Activated naive CD4-positive, alpha-beta T cell treated with anti-CD3 and anti-CD28 coated beads for 36 hours (primary cell): Measurements from ENCODE around the gene PARD3B. TPM values are rescaled to one million over a fixed set of nuclear protein-coding genes. Genes with fewer than 3 reads are reported as not detected.

Source experiments
- CTCF ChIA-PET: fragments of 350-600 bp; sonication (Branson Sonifier 250); formaldehyde crosslinking; loops from one replicate; lab custom pipeline; 2021; ENCODE audit warnings: antibody characterized with exemption; lab: Charles Lee
- DNase-seq: peaks from one replicate; pipeline ENCODE4 v3.0.0-alpha.2; 2020
- H3K27ac Mint-ChIP-seq: one replicate; pipeline ENCODE4 v1.8.0; 2021; ENCODE audit warnings: mild to moderate bottlenecking, mixed read lengths
- H3K27me3 Mint-ChIP-seq: one replicate; pipeline ENCODE4 v1.8.0; 2021; ENCODE audit warnings: low read depth, mixed read lengths
- H3K36me3 Mint-ChIP-seq: one replicate; pipeline ENCODE4 v1.8.0; 2021; ENCODE audit warnings: low read depth, mixed read lengths
- H3K4me1 Mint-ChIP-seq: one replicate; pipeline ENCODE4 v1.8.0; 2021; ENCODE audit warnings: low read depth, mixed read lengths
- H3K4me3 Mint-ChIP-seq: one replicate; pipeline ENCODE4 v1.8.0; 2021; ENCODE audit warnings: mild to moderate bottlenecking, moderate library complexity, mixed read lengths
- H3K9me3 Mint-ChIP-seq: one replicate; pipeline ENCODE4 v1.8.0; 2021; ENCODE audit warnings: mixed read lengths
- intact Hi-C: fragments of 100-400 bp; cut with micrococcal nuclease; formaldehyde crosslinking; loops from one replicate; pipeline ENCODE4 v1.15.1; 2023
- total RNA-seq, 2 experiments: library from RNA; stranded (reverse); gene quantifications; one replicate each; pipeline ENCODE4 v1.2.3, GENCODE V29; 2021

The PARD3B gene
- total RNA-seq, 2 experiments from 2014 or later = 0.15 to 0.43 TPM

DNA sequence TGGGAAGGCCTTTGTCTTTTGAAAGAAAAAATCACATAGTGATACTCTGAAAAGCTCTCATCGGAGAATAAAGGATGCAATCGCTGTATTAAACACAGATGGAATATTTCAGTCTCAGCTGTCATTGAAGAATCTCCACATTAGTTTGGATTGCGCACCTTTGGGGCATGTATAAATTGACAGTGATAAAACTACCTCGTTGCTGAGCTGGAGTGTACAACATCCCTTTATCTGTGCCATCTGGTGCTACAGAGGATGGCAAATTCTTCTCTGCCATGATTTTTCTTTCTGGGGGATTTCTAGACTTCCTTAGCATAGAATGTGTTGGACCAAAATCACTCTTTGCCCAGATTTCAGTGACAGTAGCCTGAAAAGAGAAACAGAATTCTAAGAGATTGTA lies 185.3 kb downstream of the PARD3B start:
- Mint-ChIP-seq H3K4me3 (no peak overlapping the region), H3K27me3 (no peaks in the 10 kb centered on the region), H3K4me1 (no peaks in the 10 kb centered on the region), H3K9me3 (no peaks in the 10 kb centered on the region), H3K27ac (no peak overlapping the region), H3K36me3 (no peaks in the 10 kb centered on the region)
- DNase-seq = no peak
- intact Hi-C loops = no loop called here
- CTCF ChIA-PET = interaction anchor here (0.6 to 0.7 kb wide), 2 partner anchors 294 to 784 kb away, joined by 3 read pairs; no protein-coding TSS in a partner anchor

DNA sequence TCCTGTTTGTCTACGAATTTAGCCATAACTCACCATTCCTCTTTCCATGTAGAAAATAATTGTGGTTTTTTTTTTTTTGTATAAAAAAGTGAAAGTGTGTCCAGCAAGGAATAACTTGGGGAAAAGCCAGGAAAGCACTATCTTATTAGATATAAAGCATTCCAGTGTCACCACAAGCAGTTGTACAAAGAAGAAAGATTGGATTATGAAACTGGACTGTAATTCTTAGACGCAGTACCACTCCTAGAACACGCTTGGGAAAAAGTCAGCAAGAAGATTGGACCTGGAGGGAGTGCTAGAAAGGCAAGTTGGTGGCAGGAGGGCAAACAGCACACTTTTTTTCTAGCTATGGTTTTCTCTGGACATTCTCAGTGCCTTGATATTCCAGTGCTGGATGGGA lies 186.7 kb downstream of the PARD3B start:
- no peak overlapping the region for H3K4me3 Mint-ChIP-seq
- H3K9me3 Mint-ChIP-seq = no peaks in the 10 kb centered on the region
- CTCF ChIA-PET = interaction anchor here (0.6 kb wide), 2 partner anchors 166 to 188 kb away, joined by 4 to 5 read pairs; no protein-coding TSS in a partner anchor
- no peaks in the 10 kb centered on the region for H3K27me3 Mint-ChIP-seq
- H3K36me3 Mint-ChIP-seq = no peaks in the 10 kb centered on the region
- H3K4me1 Mint-ChIP-seq = no peaks in the 10 kb centered on the region
- H3K27ac Mint-ChIP-seq = no peak overlapping the region
- intact Hi-C loops = no loop called here
- no peak for DNase-seq

DNA sequence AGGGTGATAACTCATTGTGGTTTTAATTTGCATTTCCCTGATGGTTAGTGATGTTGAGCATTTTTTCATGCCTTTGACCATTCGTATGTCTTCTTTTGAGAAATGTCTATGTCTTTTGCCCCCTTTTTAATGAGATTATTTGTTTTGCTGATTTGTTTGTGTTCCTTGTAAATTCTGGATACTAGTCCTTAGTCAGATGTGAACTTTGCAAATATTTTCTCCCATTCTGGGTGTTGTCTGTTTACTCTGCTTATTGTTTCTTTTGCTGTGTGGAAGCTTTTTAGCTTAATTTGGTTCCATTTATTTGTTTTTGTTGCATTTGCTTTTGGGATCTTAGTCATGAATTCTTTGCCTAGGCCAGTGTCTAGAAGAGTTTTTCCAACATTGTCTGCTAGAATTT lies 192.0 kb downstream of the PARD3B start:
- no peak for DNase-seq
- peaks cover 5% of the 10 kb centered on the region for H3K9me3 Mint-ChIP-seq
- CTCF ChIA-PET = no interaction called here
- intact Hi-C loops = no loop called here
- no peak overlapping the region for H3K27ac Mint-ChIP-seq
- H3K27me3 Mint-ChIP-seq = peaks cover 3% of the 10 kb centered on the region
- H3K4me3 Mint-ChIP-seq = no peak overlapping the region
- no peaks in the 10 kb centered on the region for H3K4me1 Mint-ChIP-seq
- H3K36me3 Mint-ChIP-seq = no peaks in the 10 kb centered on the region

DNA sequence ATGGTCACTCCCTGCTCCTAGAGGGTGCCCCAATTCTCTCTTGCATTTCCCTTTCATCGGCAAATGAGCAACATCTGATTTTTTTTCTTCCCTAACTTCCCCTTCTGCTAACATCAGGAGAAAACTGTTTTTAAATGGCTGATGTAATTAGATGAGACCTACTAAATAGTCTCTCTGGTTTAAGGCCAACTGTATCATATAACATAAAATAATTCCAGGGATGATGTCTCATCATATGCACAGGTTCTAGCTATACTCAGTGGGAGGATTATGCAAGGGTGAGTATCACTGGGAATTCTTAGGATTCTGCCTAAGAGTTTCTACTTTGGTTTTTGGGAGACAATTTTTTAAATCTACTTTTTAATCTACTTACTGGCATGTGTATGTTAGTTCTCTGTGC lies 193.4 kb downstream of the PARD3B start:
- Mint-ChIP-seq H3K27me3 (peaks cover 3% of the 10 kb centered on the region), H3K27ac (no peak overlapping the region), H3K9me3 (peaks cover 5% of the 10 kb centered on the region), H3K4me3 (no peak overlapping the region), H3K4me1 (peaks cover 3% of the 10 kb centered on the region), H3K36me3 (no peaks in the 10 kb centered on the region)
- intact Hi-C loops = no loop called here
- DNase-seq = no peak
- CTCF ChIA-PET = no interaction called here

DNA sequence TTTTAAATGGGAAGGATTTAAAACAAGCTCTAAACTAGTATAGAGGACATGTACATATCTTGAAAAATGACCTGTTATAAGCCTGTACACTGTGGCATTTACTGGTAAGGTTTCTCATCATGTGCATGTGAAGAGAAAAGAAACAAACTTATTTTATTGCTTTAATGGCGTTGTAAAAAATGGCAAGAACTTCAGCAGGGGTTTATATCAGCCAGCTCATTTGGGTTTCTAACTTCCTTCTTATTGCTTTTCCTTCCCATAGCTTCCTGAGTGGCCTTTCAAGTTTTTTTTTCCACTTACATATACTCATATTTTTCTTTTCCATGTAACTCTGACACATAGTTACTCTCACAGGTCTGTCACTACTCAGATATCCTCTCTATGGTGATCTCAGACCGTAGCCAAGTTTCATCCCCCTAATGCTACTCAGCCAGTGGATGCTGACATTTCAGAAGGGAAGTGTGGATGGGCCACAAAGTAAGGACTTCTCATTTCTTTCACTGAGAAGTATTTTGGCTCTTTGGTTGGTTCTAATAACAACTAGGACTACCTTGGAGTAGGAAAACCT lies 198.2 kb downstream of the PARD3B start:
- intact Hi-C loops = no loop called here
- no peak overlapping the region for H3K27ac Mint-ChIP-seq
- CTCF ChIA-PET = no interaction called here

DNA sequence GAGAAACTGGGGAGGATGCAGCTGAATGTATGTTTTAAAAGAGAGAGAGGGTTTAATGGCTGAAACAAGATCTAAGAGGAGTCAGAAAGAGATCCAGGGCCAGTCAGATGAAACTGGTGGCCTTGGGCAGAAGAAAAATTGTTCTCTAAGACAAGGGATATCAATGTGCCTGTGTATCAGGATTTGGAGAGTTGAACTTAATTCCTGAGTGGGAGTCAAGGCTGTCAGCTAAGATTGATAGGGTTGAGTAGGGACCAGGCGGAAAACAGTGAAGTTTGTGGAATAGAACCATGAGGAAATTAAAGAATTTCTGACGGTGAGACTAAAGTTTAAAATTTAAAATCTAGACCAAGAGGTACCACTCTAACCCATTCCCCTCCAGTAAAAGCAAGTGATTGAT lies 199.2 kb downstream of the PARD3B start:
- Mint-ChIP-seq H3K27me3 (no peaks in the 10 kb centered on the region), H3K27ac (no peak overlapping the region), H3K36me3 (peaks cover 2% of the 10 kb centered on the region), H3K4me3 (no peak overlapping the region), H3K4me1 (peaks cover 5% of the 10 kb centered on the region), H3K9me3 (peaks cover 10% of the 10 kb centered on the region)
- intact Hi-C loops = no loop called here
- CTCF ChIA-PET = no interaction called here
- no peak for DNase-seq

More for the DNA sequence above, 198.2 kb downstream of the PARD3B start:
- peaks cover 2% of the 10 kb centered on the region for H3K36me3 Mint-ChIP-seq
- no peak overlapping the region for H3K4me3 Mint-ChIP-seq
- DNase-seq = no peak
- H3K9me3 Mint-ChIP-seq = peaks cover 10% of the 10 kb centered on the region
- peaks cover 5% of the 10 kb centered on the region for H3K4me1 Mint-ChIP-seq
- peaks cover 3% of the 10 kb centered on the region for H3K27me3 Mint-ChIP-seq

DNA sequence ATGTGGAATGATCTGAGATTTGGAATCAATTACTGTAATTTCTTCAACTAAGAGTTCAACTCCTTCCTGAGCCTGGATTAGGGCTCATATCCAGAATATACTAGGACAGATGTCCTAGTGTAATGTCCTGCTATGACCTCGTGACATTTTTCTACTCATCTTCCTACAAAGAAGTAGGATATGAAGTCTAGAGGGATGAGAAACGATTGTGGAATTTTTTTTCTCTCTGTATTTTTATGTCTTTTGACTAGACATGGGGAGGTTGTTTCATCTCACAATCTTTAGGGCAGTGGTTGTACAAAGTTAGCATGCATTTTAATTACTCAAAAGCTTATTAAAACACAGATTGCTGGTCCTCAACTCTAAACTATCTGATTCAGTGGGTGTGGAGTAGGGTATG lies 203.0 kb downstream of the PARD3B start:
- no peak for DNase-seq
- peaks cover 9% of the 10 kb centered on the region for H3K4me1 Mint-ChIP-seq
- H3K4me3 Mint-ChIP-seq = no peak overlapping the region
- CTCF ChIA-PET = interaction anchor here (0.6 kb wide), 1 partner anchor 492 kb away, joined by 3 read pairs; no protein-coding TSS in a partner anchor
- intact Hi-C loops = no loop called here
- peaks cover 2% of the 10 kb centered on the region for H3K36me3 Mint-ChIP-seq
- H3K9me3 Mint-ChIP-seq = peaks cover 4% of the 10 kb centered on the region
- no peak overlapping the region for H3K27ac Mint-ChIP-seq
- no peaks in the 10 kb centered on the region for H3K27me3 Mint-ChIP-seq

DNA sequence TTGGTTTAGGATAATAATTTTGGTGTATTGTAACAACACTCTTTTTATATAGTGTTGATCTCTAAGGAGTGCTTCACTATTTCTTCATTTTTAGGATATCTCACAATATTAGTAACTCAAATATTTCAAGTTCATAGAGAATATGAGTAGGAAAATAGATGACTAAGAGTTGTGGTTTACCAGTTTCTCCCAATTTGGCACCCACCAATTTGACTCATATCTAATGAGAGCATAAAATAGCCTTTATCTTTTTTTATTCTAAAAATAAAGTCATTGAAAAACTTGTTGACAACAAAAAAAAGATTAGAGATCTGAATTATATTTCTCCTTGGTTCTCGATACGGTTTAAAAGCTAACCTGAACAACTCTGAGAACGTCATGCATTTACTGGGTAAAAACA lies 204.0 kb downstream of the PARD3B start:
- intact Hi-C loops = no loop called here
- Mint-ChIP-seq H3K36me3 (peaks cover 2% of the 10 kb centered on the region), H3K4me3 (no peak overlapping the region), H3K27ac (no peak overlapping the region), H3K9me3 (peaks cover 4% of the 10 kb centered on the region), H3K27me3 (no peaks in the 10 kb centered on the region), H3K4me1 (peaks cover 3% of the 10 kb centered on the region)
- CTCF ChIA-PET = no interaction called here
- DNase-seq = no peak

DNA sequence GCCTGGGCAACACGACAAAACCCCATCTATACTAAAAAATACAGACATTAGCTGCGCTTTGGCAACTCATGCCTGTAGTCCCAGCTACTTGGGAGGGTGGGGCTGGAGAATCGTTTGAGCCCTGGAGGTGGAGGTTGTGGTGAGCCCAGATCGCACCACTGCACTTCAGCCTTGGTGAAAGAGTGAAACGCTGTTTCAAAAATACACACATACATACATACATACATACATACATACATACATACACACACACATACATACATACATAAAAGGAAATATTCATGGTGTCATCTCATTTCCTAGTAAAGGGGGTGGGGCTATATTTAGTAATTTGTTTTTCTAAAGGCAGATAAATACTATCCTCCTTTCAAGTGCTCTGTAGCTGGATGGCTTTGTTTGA lies 205.1 kb downstream of the PARD3B start:
- CTCF ChIA-PET = interaction anchor here (1.0 kb wide), 1 partner anchor 473 kb away, joined by 3 read pairs; no protein-coding TSS in a partner anchor
- peaks cover 4% of the 10 kb centered on the region for H3K9me3 Mint-ChIP-seq

DNA sequence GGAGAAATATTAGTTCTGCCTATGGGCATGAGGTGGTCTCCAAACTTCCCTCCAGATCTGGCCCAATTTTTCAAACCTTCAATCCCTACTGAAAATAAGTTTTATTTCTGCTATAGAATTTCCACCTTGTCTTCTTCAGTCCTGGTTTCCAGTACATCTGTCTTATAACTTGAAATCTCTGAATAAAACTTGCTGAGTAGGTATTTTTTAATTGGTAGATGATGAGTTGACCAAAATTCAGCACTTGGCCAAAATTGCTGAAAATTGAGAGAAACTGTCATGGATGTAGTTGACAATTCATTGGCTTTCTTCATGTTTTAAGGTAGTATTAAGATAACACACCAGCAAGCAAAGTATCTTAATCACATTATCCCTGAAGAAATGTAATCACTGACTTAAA lies 206.2 kb downstream of the PARD3B start:
- Mint-ChIP-seq H3K36me3 (peaks cover 2% of the 10 kb centered on the region), H3K27me3 (no peaks in the 10 kb centered on the region), H3K9me3 (peaks cover 4% of the 10 kb centered on the region), H3K4me3 (no peak overlapping the region), H3K4me1 (peaks cover 3% of the 10 kb centered on the region), H3K27ac (no peak overlapping the region)
- intact Hi-C loops = no loop called here
- no peak for DNase-seq
- CTCF ChIA-PET = no interaction called here

More for the DNA sequence above, 205.1 kb downstream of the PARD3B start:
- no peak for DNase-seq
- peaks cover 2% of the 10 kb centered on the region for H3K36me3 Mint-ChIP-seq
- H3K27me3 Mint-ChIP-seq = no peaks in the 10 kb centered on the region
- H3K4me1 Mint-ChIP-seq = peaks cover 3% of the 10 kb centered on the region
- no peak overlapping the region for H3K27ac Mint-ChIP-seq
- H3K4me3 Mint-ChIP-seq = no peak overlapping the region
- intact Hi-C loops = no loop called here

DNA sequence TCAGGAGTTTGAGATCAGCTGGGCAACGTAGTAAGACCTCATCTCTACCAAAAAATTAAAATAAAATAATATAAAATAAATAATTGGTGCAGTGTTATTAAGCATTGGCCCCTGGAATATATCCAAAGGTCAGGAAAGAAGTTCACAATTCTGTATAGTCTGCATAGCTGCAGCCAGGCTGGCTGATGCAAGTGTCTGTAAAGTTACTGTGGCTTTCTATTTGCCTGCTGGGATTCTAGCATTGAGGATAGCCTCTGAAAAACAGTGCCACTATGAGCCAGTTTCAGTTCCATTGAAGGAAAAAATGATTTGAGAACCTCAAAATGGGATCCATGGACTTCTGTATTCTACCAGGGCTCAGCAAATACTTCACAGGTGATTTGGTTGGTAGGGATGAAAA lies 208.6 kb downstream of the PARD3B start:
- no peaks in the 10 kb centered on the region for H3K9me3 Mint-ChIP-seq
- H3K36me3 Mint-ChIP-seq = no peaks in the 10 kb centered on the region
- peaks cover 3% of the 10 kb centered on the region for H3K4me1 Mint-ChIP-seq
- DNase-seq = no peak
- no peak overlapping the region for H3K4me3 Mint-ChIP-seq
- intact Hi-C loops = no loop called here
- CTCF ChIA-PET = interaction anchor here (0.9 kb wide), 1 partner anchor 10 kb away, joined by 3 read pairs; no protein-coding TSS in a partner anchor
- H3K27me3 Mint-ChIP-seq = no peaks in the 10 kb centered on the region
- no peak overlapping the region for H3K27ac Mint-ChIP-seq

DNA sequence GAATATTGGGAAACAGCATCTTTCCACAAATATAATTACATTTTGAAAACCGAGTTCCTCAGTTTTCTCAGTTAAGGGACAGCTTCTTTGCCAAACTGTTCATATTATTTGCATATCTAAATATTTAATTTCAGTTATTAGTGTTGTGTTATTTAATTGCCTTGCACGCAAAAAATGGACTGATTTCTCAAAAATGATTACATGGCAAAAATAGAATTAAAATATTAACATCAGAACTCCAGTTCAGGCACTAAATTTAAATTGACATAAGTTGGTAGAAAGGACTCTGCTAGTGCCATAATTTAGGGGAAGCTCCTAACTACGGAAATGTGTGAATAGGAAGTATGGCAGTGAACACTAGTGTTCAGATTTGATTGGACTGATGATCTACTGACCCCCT lies 209.6 kb downstream of the PARD3B start:
- Mint-ChIP-seq H3K4me1 (peaks cover 2% of the 10 kb centered on the region), H3K27me3 (no peaks in the 10 kb centered on the region), H3K9me3 (no peaks in the 10 kb centered on the region), H3K36me3 (no peaks in the 10 kb centered on the region), H3K4me3 (no peak overlapping the region), H3K27ac (no peak overlapping the region)
- no peak for DNase-seq
- CTCF ChIA-PET = no interaction called here
- intact Hi-C loops = no loop called here

DNA sequence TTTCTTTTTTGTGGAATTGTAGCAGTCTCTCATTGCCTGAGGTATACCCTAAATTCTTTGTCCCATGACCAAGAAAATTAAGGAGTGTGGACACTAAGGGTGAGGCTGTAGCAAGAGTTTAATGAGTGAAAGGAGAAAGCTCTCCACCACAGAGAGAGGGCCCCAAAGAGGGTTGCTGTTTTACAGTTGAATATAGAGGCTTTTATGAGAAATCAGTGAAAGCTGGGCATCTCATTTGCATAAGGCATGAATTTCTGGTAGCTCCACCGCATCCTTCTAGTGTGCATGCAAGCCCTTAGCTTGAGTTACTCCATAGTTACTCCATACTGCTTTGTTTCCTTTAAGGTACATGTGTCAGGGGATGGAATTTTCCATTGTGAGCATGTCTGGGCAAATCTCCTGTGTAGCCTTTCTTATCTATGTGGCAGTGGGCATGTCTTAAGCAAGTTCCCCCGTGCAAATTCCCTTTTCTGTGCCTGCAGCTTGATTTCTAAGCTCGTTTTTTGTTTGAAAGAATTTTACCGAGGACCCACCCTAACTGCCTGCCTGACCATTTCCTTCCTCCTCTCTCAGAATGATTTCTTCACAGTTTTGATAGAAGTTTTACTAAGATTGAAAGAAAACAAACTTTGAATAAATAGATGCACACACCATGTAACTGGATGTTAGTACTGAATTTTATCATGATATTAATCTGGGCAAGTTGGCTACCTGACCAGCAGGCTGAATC lies 218.9 kb downstream of the PARD3B start:
- no peaks in the 10 kb centered on the region for H3K4me1 Mint-ChIP-seq
- CTCF ChIA-PET = interaction anchor here (0.7 to 1.6 kb wide), 2 partner anchors 10 to 134 kb away, joined by 3 read pairs; no protein-coding TSS in a partner anchor
- intact Hi-C loops = no loop called here
- H3K27ac Mint-ChIP-seq = peak overlapping the region; percentile 36
- H3K27me3 Mint-ChIP-seq = no peaks in the 10 kb centered on the region
- no peak for DNase-seq
- H3K36me3 Mint-ChIP-seq = no peaks in the 10 kb centered on the region
- no peak overlapping the region for H3K4me3 Mint-ChIP-seq
- peaks cover 10% of the 10 kb centered on the region for H3K9me3 Mint-ChIP-seq
